NCI-H146 treated with DMSO at 0.1 percent for 48 hours (cell line): ENCODE data around the gene OR52R1.
"Not testable (repeated sequence)": the region's sequence is repeated elsewhere in the genome, so short reads cannot be mapped to it uniquely, and the experiment has no call there.

Experiments
- DNase-seq: peaks from one replicate; lab custom pipeline; 2025; ENCODE audit not compliant: unreplicated experiment; lab: John Stamatoyannopoulos, UW

The OR52R1 gene

DNA sequence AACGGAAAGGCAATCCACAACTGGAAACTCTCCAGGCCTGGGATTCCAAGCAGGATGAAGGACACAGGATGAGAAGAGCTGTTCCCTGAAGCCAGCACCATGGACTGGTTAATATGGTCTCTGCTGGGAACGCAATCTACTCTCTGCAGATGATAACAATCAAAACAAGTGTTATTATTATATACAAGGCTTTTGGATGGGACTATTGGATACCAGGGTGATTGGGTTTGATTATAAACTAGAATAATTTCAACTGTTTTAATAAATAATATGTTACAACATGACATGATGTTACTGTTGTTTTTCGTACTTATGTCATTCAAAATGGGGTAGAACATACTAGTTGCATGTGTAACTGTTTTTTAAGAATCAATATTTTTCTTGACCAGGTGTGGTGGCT, at the start of gene OR52R1:
Gene OR52R1 (minus strand): TSS at position 101 of the 400 bp plus-strand sequence. CDS start 0 bp downstream, at position 101.
- no peak for DNase-seq

- DNase-seq = no peak
Observed at GRCh38 chr11:4851033-4851432, 46.9 kb upstream of the OR52R1 start.

GRCh38 chr11:4848908-4849532, 44.8 kb upstream of the OR52R1 start, which contains the start of gene OR51S1:
TSS of gene OR51S1 (minus strand) at chr11:4849208. CDS start at chr11:4849208, 0 bp downstream.
- DNase-seq = no peak

DNA sequence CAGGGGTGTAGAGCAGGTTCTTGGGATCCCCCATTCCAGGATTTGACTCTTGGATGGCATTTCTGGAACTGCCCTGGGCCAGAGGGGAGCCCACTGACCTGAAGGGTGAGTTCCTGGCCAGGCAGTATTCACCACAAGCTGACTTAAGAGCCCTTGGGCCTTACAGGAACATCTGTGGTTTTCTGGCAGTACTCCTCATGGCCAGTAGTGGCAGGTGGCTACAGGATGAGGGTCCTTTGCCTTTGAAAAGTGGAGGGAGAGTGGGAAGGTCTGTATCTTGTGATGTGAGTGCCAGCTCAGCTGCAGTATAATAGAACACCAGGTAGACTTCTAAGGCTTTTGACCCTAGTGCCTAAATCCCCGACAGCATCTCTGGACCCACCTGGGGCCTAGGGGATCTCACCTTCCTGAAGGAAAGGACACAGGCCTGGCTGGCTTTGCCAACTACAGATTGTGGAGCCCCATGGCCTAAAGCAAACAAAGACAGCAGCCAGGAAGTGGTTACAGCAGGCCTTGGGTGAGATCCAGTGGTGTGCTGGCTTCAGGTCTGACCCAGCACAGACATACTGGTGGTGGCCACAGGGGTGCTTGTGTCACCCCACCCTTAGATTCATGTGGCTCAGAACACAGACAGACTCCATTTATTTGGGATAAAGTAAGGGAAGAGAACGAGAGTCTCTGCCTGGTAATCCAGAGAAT, 35.8 kb upstream of the OR52R1 start:
- DNase-seq = no peak

- DNase-seq = no peak
Observed at GRCh38 chr11:4830909-4831308, 26.7 kb upstream of the OR52R1 start.

DNA sequence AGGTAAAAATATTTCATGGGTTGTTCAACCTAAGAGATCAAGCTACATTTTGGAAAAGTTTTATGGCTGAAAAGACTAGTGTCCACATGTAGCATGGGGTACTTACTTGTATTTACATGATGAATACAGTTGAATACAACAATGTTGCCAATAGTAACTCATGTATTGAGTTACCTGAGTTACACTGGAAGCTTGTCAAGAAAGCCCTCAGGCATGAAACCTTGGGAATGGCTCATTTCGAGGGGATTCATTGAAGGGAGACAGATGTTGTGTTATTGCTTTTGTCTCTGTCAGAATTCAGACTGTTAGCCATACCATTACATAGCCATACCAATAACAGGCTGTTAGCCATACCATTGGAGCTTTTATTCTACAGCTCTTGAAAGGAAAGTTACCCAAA, 26.2 kb upstream of the OR52R1 start:
- peak; percentile 32 for DNase-seq

- peak; percentile 52 for DNase-seq
Observed at GRCh38 chr11:4826425-4826824, 22.2 kb upstream of the OR52R1 start.

GRCh38 chr11:4825132-4825531, 21.0 kb upstream of the OR52R1 start:
- no peak for DNase-seq

GRCh38 chr11:4821021-4821420, 16.8 kb upstream of the OR52R1 start, which contains the start of gene OR51F2:
TSS of gene OR51F2 (plus strand) at chr11:4821321. CDS start at chr11:4821422, 101 bp downstream.
- DNase-seq = no peak

DNA sequence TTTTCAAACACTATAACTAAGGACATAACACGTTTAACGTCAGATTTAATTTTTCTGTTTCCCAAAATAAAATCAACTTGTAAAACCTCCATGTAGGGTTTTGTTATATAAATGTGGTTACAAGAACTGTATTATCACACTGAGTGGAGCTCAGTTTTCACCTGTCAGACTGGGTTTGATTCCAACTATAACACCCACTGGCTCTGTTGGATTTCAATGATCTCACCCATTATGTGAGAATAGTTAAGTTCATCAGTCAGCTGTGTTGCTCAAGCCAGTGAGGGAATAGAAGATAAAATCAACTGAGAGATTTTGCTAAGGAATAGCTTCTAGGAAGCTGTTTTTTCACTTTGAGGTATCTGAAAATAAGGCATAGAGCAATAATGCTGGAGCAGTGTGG, 5.1 kb upstream of the OR52R1 start:
- DNase-seq = no peak

DNA sequence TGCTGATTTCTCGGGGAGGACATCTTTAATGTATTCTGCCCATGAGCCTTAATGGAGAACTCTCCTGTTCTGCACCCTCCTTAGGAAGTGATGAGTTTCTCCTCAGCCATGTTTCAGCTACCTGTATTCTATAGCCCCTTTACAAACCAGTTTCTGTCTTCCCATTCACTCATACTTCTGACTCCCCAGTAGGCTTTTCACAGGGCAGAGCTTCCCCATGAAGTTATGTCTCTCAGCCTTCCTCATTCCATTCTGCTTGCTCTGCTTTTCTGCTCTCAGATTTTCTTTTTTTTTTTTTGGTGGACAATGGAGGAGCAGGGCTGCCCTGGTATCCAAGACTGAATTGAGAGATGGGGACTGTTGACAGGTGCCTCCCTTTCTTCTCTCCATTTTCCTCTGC, 4.3 kb upstream of the OR52R1 start:
- no peak for DNase-seq

DNA sequence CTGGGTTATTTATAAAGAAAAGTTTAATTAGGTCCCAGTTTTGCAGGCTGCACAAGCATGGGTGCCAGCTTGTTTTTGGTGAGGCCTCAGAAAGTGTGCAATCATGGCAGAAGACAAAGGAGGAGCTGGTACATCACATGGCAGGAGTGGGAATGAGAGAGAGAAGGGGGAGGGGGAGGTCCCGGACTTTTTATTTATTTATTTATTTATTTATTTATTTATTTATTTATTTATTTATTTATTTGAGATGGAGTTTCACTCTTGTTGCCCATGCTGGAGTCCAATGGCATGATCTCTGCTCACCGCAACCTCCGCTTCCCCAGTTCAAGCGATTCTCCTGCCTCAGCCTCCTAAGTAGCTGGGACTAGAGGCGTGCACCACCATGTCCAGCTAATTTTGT, 2.9 kb downstream of the OR52R1 start:
- not testable (repeated sequence) for DNase-seq

- DNase-seq = no peak
Observed at GRCh38 chr11:4798427-4799183, 5.6 kb downstream of the OR52R1 start.

DNA sequence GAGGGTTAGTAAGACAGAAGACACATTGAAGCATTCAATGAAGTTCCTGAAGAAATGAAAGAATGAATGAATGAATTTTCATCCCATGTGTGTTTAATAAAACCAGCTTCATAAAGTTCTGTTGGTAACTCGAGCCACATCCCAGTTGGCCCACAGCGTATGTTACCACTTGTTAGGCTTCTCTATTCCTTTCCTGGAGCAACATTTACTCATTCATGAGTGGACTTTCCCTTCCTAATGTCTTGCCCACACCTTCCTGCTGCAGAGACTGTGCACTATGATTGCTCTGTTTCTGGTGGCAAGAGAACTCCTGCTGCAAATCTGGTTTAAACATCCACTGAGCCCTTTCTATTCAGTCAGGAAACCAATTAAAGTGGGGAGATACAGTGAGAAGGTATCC, 7.0 kb downstream of the OR52R1 start:
- no peak for DNase-seq

DNA sequence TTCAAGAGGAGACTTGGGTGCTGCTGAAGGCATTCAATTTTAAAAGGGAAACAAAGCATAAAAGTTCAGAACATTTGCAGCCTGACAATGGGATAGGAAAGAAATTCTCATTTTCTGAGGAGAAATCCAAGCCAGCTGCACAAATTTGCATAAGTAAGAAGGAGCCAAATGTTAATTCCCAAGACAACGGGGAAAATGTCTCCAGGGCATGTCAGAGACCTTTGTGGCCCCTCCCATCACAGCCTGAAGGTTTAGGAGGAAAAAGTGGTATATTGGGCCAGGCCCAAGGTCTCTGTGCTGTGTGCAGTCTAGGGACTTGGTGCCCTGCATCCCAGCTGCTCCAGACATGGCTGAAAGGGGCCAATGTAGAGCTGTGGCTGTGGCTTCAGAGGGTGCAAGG, 21.7 kb downstream of the OR52R1 start:
- no peak for DNase-seq

DNA sequence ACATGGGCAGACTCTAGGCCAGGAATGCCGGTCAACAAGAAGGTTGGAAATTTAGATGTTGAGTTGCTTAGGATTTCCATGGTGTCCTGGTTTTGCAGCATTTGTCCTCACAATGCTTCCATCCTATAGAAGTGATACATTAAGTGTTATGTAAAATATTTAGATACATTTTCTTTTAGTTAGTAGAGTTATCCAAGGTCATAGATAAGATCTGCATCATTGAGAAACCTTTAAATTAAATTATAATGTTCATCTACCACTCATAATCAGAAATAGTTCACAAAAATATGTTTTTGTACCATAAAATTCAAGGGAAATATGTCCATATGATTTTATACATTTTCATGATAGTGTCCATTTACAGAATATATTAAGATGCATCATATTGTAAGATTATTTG, 34.3 kb downstream of the OR52R1 start, which contains the start of gene OR51F1:
Gene OR51F1 (minus strand): TSS at position 101 of the 400 bp plus-strand sequence. CDS start 0 bp downstream, at position 101.
- no peak for DNase-seq

DNA sequence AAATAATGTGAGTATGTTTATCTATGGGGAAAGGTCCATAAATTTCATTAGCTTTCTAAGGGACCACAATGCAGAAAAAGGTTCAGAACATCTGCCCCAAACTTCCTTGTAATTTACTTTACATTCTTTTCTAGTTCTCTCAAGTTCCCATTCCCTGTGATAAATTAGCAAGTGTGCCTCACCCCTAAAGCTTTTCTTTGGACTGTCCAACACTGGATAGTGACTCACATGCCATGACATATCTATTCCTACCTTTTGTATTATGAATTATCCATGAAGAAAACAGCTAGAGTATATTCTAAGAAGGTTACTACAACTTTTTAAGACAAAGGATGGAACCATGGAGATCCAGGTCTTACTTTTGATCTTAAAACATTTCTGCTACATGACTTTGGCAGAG, 36.1 kb downstream of the OR52R1 start:
- DNase-seq = no peak

- no peak for DNase-seq
Observed at GRCh38 chr11:4766420-4767043, 37.6 kb downstream of the OR52R1 start.

- DNase-seq = no peak
Observed at GRCh38 chr11:4763096-4763495, 41.1 kb downstream of the OR52R1 start.
